GM12874 (cell line): ENCODE data around the gene PCK2.

Experiments used
- CTCF ChIP-seq: IDR thresholded peaks from 2 replicates; pipeline ENCODE4 v1.5.1; 2011; ENCODE audit warnings: low read depth, mild to moderate bottlenecking, control low read depth, low read length, moderate library complexity; ENCODE audit not compliant: insufficient read depth

The PCK2 gene

GRCh38 chr14:24098229-24098926, 4.3 kb downstream of the PCK2 start:
- TF ChIP-seq CTCF, result no peak

GRCh38 chr14:24098927-24099813, 5.1 kb downstream of the PCK2 start:
- TF ChIP-seq CTCF, result no peak

- TF ChIP-seq CTCF, result no peak
These were observed 6.3 kb downstream of the PCK2 start for GRCh38 chr14:24100197-24100981.

- no peak for TF ChIP-seq CTCF
These were observed 6.9 kb downstream of the PCK2 start for GRCh38 chr14:24100982-24101494.

GRCh38 chr14:24102357-24103048, 8.4 kb downstream of the PCK2 start:
- TF ChIP-seq CTCF, result no peak

GRCh38 chr14:24103451-24103850, 9.3 kb downstream of the PCK2 start:
- TF ChIP-seq CTCF, result no peak
